ENCODE measurements around the gene KIFC3. TPM values are rescaled to one million over a fixed set of nuclear protein-coding genes. Genes with fewer than 3 reads are reported as not detected.
A peak's percentile ranks its signal among the peaks of the same experiment; 100 is the strongest.

The KIFC3 gene
- total RNA-seq, 1 experiment from 2014 or later = 64.6 TPM

GRCh38 chr16:57757326-57757786, 44.9 kb downstream of the KIFC3 start:
- peak; percentile 98 for DNase-seq
- Mint-ChIP-seq H3K4me3 (ENCODE audit: low read depth, unreplicated experiment) (no peak overlapping the region), H3K27ac (ENCODE audit: unreplicated experiment) (no peak overlapping the region), H3K36me3 (ENCODE audit: insufficient read depth, unreplicated experiment) (peaks cover 43% of the 10 kb centered on the region), H3K4me1 (ENCODE audit: low read depth, unreplicated experiment) (no peaks in the 10 kb centered on the region), H3K9me3 (ENCODE audit: low read depth, unreplicated experiment) (no peaks in the 10 kb centered on the region), H3K27me3 (ENCODE audit: unreplicated experiment) (no peaks in the 10 kb centered on the region)
- intact Hi-C loops (cut with micrococcal nuclease; ENCODE audit: unreplicated experiment) = loop anchor here (1.0 to 10.0 kb wide), 3 partner anchors 106 to 247 kb away; partner anchors contain the start of genes USB1 and ZNF319
- BruUV-seq (replicated peaks) = no TSS peak
- CTCF ChIA-PET = interaction anchor here (2.4 kb wide), 1 partner anchor 106 kb away, joined by 14 read pairs; no protein-coding TSS in a partner anchor
- peak; percentile 95 for TF ChIP-seq CTCF (IDR thresholded peaks at IDR 0.05; ENCODE audit: unreplicated experiment)

GRCh38 chr16:57756424-57757325, 45.6 kb downstream of the KIFC3 start:
- intact Hi-C loops (cut with micrococcal nuclease; ENCODE audit: unreplicated experiment) = loop anchor here (1.0 to 10.0 kb wide), 3 partner anchors 107 to 248 kb away; partner anchors contain the start of genes USB1 and ZNF319
- TF ChIP-seq CTCF (IDR thresholded peaks at IDR 0.05; ENCODE audit: unreplicated experiment) = no peak
- H3K27ac Mint-ChIP-seq (ENCODE audit: unreplicated experiment) = no peak overlapping the region

GRCh38 chr16:57755726-57756423, 46.4 kb downstream of the KIFC3 start:
- no peaks in the 10 kb centered on the region for H3K4me1 Mint-ChIP-seq (ENCODE audit: low read depth, unreplicated experiment)
- DNase-seq = no peak
- H3K36me3 Mint-ChIP-seq (ENCODE audit: insufficient read depth, unreplicated experiment) = peaks cover 32% of the 10 kb centered on the region
- BruUV-seq (replicated peaks) = no TSS peak
- CTCF ChIA-PET = interaction anchor here (0.6 to 2.4 kb wide), 2 partner anchors 17 to 107 kb away, joined by 7 to 14 read pairs; no protein-coding TSS in a partner anchor
- H3K27ac Mint-ChIP-seq (ENCODE audit: unreplicated experiment) = no peak overlapping the region
- TF ChIP-seq CTCF (IDR thresholded peaks at IDR 0.05; ENCODE audit: unreplicated experiment) = no peak
- no peak overlapping the region for H3K4me3 Mint-ChIP-seq (ENCODE audit: low read depth, unreplicated experiment)
- no peaks in the 10 kb centered on the region for H3K9me3 Mint-ChIP-seq (ENCODE audit: low read depth, unreplicated experiment)
- intact Hi-C loops (cut with micrococcal nuclease; ENCODE audit: unreplicated experiment) = loop anchor here (10.0 kb wide), 2 partner anchors 139 to 249 kb away; partner anchors contain the start of genes USB1 and ZNF319
- no peaks in the 10 kb centered on the region for H3K27me3 Mint-ChIP-seq (ENCODE audit: unreplicated experiment)

More at GRCh38 chr16:57756424-57757325, 45.6 kb downstream of the KIFC3 start:
- CTCF ChIA-PET = interaction anchor here (0.6 to 2.4 kb wide), 2 partner anchors 18 to 107 kb away, joined by 7 to 14 read pairs; no protein-coding TSS in a partner anchor
- no TSS peak for BruUV-seq (replicated peaks)
- no peak for DNase-seq
- no peaks in the 10 kb centered on the region for H3K4me1 Mint-ChIP-seq (ENCODE audit: low read depth, unreplicated experiment)
- no peaks in the 10 kb centered on the region for H3K9me3 Mint-ChIP-seq (ENCODE audit: low read depth, unreplicated experiment)
- no peaks in the 10 kb centered on the region for H3K27me3 Mint-ChIP-seq (ENCODE audit: unreplicated experiment)
- peaks cover 36% of the 10 kb centered on the region for H3K36me3 Mint-ChIP-seq (ENCODE audit: insufficient read depth, unreplicated experiment)
- H3K4me3 Mint-ChIP-seq (ENCODE audit: low read depth, unreplicated experiment) = no peak overlapping the region

GRCh38 chr16:57755061-57755684, 47.1 kb downstream of the KIFC3 start:
- no TSS peak for BruUV-seq (replicated peaks)
- peaks cover 27% of the 10 kb centered on the region for H3K36me3 Mint-ChIP-seq (ENCODE audit: insufficient read depth, unreplicated experiment)
- H3K9me3 Mint-ChIP-seq (ENCODE audit: low read depth, unreplicated experiment) = no peaks in the 10 kb centered on the region
- no peaks in the 10 kb centered on the region for H3K27me3 Mint-ChIP-seq (ENCODE audit: unreplicated experiment)
- CTCF ChIA-PET = no interaction called here
- H3K4me3 Mint-ChIP-seq (ENCODE audit: low read depth, unreplicated experiment) = no peak overlapping the region
- TF ChIP-seq CTCF (IDR thresholded peaks at IDR 0.05; ENCODE audit: unreplicated experiment) = no peak
- DNase-seq = no peak
- H3K4me1 Mint-ChIP-seq (ENCODE audit: low read depth, unreplicated experiment) = no peaks in the 10 kb centered on the region
- H3K27ac Mint-ChIP-seq (ENCODE audit: unreplicated experiment) = no peak overlapping the region
- intact Hi-C loops (cut with micrococcal nuclease; ENCODE audit: unreplicated experiment) = loop anchor here (10.0 kb wide), 2 partner anchors 140 to 250 kb away; partner anchors contain the start of genes USB1 and ZNF319

Data from Calu3 (cell line).